HG03103 (cell line): ENCODE measurements around the gene DDX10.

Experiments
- ATAC-seq: cut with Tn5 transposase; IDR thresholded peaks from one replicate; pipeline ENCODE4 v1.9.1; 2021; ENCODE audit warnings: low read depth; ENCODE audit not compliant: unreplicated experiment

Gene DDX10

GRCh38 chr11:108965306-108966001, 300.6 kb downstream of the DDX10 start:
- ATAC-seq: no peak

- ATAC-seq: no peak
These were observed 301.3 kb downstream of the DDX10 start for GRCh38 chr11:108966206-108966605.

GRCh38 chr11:108966978-108967377, 302.1 kb downstream of the DDX10 start:
- no peak for ATAC-seq

GRCh38 chr11:108967571-108967970, 302.7 kb downstream of the DDX10 start:
- ATAC-seq: no peak

GRCh38 chr11:108970221-108970991, 305.5 kb downstream of the DDX10 start:
- no peak for ATAC-seq

GRCh38 chr11:108973402-108974162, 308.7 kb downstream of the DDX10 start:
- ATAC-seq: no peak

- ATAC-seq: no peak
These were observed 310.2 kb downstream of the DDX10 start for GRCh38 chr11:108975026-108975425.

GRCh38 chr11:108975641-108976071, 310.8 kb downstream of the DDX10 start:
- no peak for ATAC-seq

GRCh38 chr11:108983636-108984420, 319.0 kb downstream of the DDX10 start:
- ATAC-seq: no peak

- no peak for ATAC-seq
These were observed 319.7 kb downstream of the DDX10 start for GRCh38 chr11:108984523-108984922.

GRCh38 chr11:108985236-108985944, 320.5 kb downstream of the DDX10 start:
- ATAC-seq: no peak

- ATAC-seq: no peak
These were observed 321.0 kb downstream of the DDX10 start for GRCh38 chr11:108985945-108986279.
